Right ventricle myocardium superior (tissue), 1 donor: ENCODE results near the gene OR1K1. TPM values are rescaled to one million over a fixed set of nuclear protein-coding genes. Genes with fewer than 3 reads are reported as not detected.

Experiments
- ATAC-seq: fragments of 200-7000 bp; cut with Tn5 transposase; one replicate; pipeline ENCODE4 v1.9.1; 2020; ENCODE audit warnings: mild to moderate bottlenecking; ENCODE audit not compliant: poor library complexity
- DNase-seq: peaks from one replicate; pipeline ENCODE4 v3.0.0-alpha.2; 2020
- intact Hi-C: fragments of 100-400 bp; cut with DNase I; formaldehyde crosslinking; loops from one replicate; pipeline ENCODE4 v1.11.2; 2022
- total RNA-seq: library from RNA; stranded (reverse); fragmentation: NEBNext Ultra II Directional; extraction: Animal tissue kit (Norgen Biotek cat#: 25700); gene quantifications from one replicate; pipeline ENCODE4 v1.2.1, GENCODE V29; 2021
- donor health status: DM: no; HTN: yes; CAD: no; lungs with severe emphysema.

OR1K1 gene
- total RNA-seq, 1 donor from 2014 or later: not detected

GRCh38 chr9:122841501-122841900, 41.6 kb downstream of the OR1K1 start:
- intact Hi-C loops: no loop called here
- no peak for DNase-seq
- no peak for ATAC-seq

GRCh38 chr9:122844137-122844536, 44.2 kb downstream of the OR1K1 start:
- DNase-seq: no peak
- no peak for ATAC-seq
- intact Hi-C loops: no loop called here

DNA sequence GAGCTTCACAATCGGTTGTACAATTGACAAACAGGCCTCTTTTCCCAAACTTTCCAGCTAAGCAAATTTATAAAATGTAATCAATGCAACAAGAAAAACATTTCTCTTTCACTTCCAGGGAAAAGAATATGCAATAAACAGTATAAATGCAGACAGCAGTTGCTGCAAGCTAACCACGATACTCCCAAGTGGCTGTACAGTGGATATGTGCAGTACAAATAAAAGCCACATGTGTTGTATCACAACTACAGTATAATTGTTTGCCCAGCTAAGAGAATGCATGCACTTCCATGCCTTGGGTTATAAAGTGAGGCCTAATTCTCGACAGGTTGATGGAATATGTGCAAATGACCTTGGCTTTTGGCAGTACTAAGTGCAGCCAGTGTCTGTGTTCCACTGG, 45.2 kb downstream of the OR1K1 start:
- DNase-seq: no peak
- intact Hi-C loops: no loop called here
- ATAC-seq: no peak

- DNase-seq (no peak), ATAC-seq (no peak)
- intact Hi-C loops: no loop called here
These were observed 46.5 kb downstream of the OR1K1 start for GRCh38 chr9:122846371-122846940.

GRCh38 chr9:122848256-122848943, 48.5 kb downstream of the OR1K1 start:
- intact Hi-C loops: no loop called here
- ATAC-seq: no peak

More at GRCh38 chr9:122848256-122848943, 48.5 kb downstream of the OR1K1 start:
- no peak for DNase-seq

Other genes starting within 250 kb of the OR1K1 start
- gene OR1N2, start 247.0 kb upstream of the OR1K1 start, total RNA-seq: not detected
- gene OR1L8, start 216.7 kb upstream of the OR1K1 start, total RNA-seq: not detected
- gene OR1Q1, start 185.4 kb upstream of the OR1K1 start, total RNA-seq: not detected
- gene OR1B1, start 142.5 kb upstream of the OR1K1 start, total RNA-seq: not detected
- not detected for gene OR1L1, start 138.4 kb upstream of the OR1K1 start, total RNA-seq
- not detected for gene OR1L3, start 125.0 kb upstream of the OR1K1 start, total RNA-seq
- not detected for gene OR1L4, start 76.1 kb upstream of the OR1K1 start, total RNA-seq
- not detected for gene OR1L6, start 57.8 kb upstream of the OR1K1 start, total RNA-seq
- not detected for gene OR5C1, start 11.2 kb upstream of the OR1K1 start, total RNA-seq
- gene PDCL, start 28.5 kb downstream of the OR1K1 start, total RNA-seq: 7.4 TPM
- 33.8 TPM for gene RC3H2, start 105.2 kb downstream of the OR1K1 start, total RNA-seq
- 4.5 TPM for gene ZBTB6, start 113.2 kb downstream of the OR1K1 start, total RNA-seq
- 4.7 TPM for gene ZBTB26, start 131.4 kb downstream of the OR1K1 start, total RNA-seq
- 43.1 TPM for gene RABGAP1, start 140.9 kb downstream of the OR1K1 start, total RNA-seq
- gene GPR21, start 233.5 kb downstream of the OR1K1 start, total RNA-seq: not detected